Uterus (tissue), 2 donors: ENCODE data around the gene MTCL3.

Experiments used
- POLR2A ChIP-seq, 2 donors: fragments of 450-650 bp; IDR thresholded peaks; one replicate each; pipeline ENCODE4 v1.6.1; 2016; ENCODE audit warnings: antibody characterized with exemption in 2 of 2, mild to moderate bottlenecking in 1 of 2, moderate library complexity in 1 of 2
- TF ChIP-seq, protein P1 (sequence below), 4 experiments: fragments of 200-600 bp in 2 of 4; fragments of 450-650 bp in 2 of 4; sonication (generic) in 2 of 4; IDR thresholded peaks; one replicate each; pipeline ENCODE4 v1.5.1; 2016 to 2019; ENCODE audit warnings: antibody characterized with exemption in 4 of 4, mild to moderate bottlenecking in 2 of 4, moderate library complexity in 1 of 4

- TF ChIP-seq, protein P1, sequence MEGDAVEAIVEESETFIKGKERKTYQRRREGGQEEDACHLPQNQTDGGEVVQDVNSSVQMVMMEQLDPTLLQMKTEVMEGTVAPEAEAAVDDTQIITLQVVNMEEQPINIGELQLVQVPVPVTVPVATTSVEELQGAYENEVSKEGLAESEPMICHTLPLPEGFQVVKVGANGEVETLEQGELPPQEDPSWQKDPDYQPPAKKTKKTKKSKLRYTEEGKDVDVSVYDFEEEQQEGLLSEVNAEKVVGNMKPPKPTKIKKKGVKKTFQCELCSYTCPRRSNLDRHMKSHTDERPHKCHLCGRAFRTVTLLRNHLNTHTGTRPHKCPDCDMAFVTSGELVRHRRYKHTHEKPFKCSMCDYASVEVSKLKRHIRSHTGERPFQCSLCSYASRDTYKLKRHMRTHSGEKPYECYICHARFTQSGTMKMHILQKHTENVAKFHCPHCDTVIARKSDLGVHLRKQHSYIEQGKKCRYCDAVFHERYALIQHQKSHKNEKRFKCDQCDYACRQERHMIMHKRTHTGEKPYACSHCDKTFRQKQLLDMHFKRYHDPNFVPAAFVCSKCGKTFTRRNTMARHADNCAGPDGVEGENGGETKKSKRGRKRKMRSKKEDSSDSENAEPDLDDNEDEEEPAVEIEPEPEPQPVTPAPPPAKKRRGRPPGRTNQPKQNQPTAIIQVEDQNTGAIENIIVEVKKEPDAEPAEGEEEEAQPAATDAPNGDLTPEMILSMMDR (IDR thresholded peaks at IDR 0.05) = no peak
- no peak for TF ChIP-seq POLR2A (IDR thresholded peaks at IDR 0.05)
Measured at GRCh38 chr6:127452803-127453202, 66.3 kb downstream of the MTCL3 start.
